HepG2 (cell line): ENCODE data around the gene HCLS1. TPM values are rescaled to one million over a fixed set of nuclear protein-coding genes. Genes with fewer than 3 reads are reported as not detected.
A peak's percentile ranks its signal among the peaks of the same experiment; 100 is the strongest.

ENCODE experiments used
- FLYWCH1 ChIP-seq: sonication (generic); formaldehyde crosslinking; IDR thresholded peaks from 2 replicates; pipeline ENCODE4 v1.8.1; 2023; ENCODE audit warnings: mild to moderate bottlenecking, missing genetic modification reagents
- FOXK1 ChIP-seq: sonication (generic); formaldehyde crosslinking; IDR thresholded peaks from 2 replicates; pipeline ENCODE4 v1.4.0; 2020; ENCODE audit warnings: low read depth, missing genetic modification reagents, borderline replicate concordance
- GABPB1 ChIP-seq: IDR thresholded peaks from 2 replicates; pipeline ENCODE4 v1.6.1; 2016; ENCODE audit warnings: mild to moderate bottlenecking, missing genetic modification reagents, moderate library complexity, missing compliant biosample characterization
- GATAD2A ChIP-seq: IDR thresholded peaks from 2 replicates; pipeline ENCODE4 v1.6.1; 2016
- HDAC1 ChIP-seq: sonication (generic); formaldehyde crosslinking; IDR thresholded peaks from 2 replicates; pipeline ENCODE4 v1.5.1; 2020; ENCODE audit warnings: mild to moderate bottlenecking, missing genetic modification reagents
- NR2C2 ChIP-seq: sonication (generic); formaldehyde crosslinking; IDR thresholded peaks from 2 replicates; pipeline ENCODE4 v1.4.0; 2020; ENCODE audit warnings: missing genetic modification reagents, mild to moderate bottlenecking, moderate library complexity, borderline replicate concordance
- SALL1 ChIP-seq: sonication (generic); formaldehyde crosslinking; IDR thresholded peaks from 2 replicates; pipeline ENCODE4 v1.8.0; 2022; ENCODE audit warnings: mild to moderate bottlenecking, missing genetic modification reagents
- SALL2 ChIP-seq: sonication (generic); formaldehyde crosslinking; IDR thresholded peaks from 2 replicates; pipeline ENCODE4 v1.8.1; 2023; ENCODE audit warnings: mild to moderate bottlenecking, missing genetic modification reagents, inconsistent platforms
- YEATS4 ChIP-seq: sonication (generic); formaldehyde crosslinking; IDR thresholded peaks from 2 replicates; pipeline ENCODE4 v1.4.0; 2020; ENCODE audit warnings: missing genetic modification reagents, borderline replicate concordance
- ZBTB38 ChIP-seq: sonication (generic); formaldehyde crosslinking; IDR thresholded peaks from 2 replicates; pipeline ENCODE4 v1.5.1; 2020; ENCODE audit warnings: mild to moderate bottlenecking, missing genetic modification reagents
- ZNF451 ChIP-seq: sonication (generic); formaldehyde crosslinking; IDR thresholded peaks from 2 replicates; pipeline ENCODE4 v1.5.0; 2020; ENCODE audit warnings: mild to moderate bottlenecking, missing genetic modification reagents
- polyA plus RNA-seq, 8 experiments: library from polyadenylated mRNA; depleted of rRNA in 3 of 8; stranded (reverse) in 7 of 8; unstranded in 1 of 8; fragments of >200 nt; fragmentation: Illumina TruSeq in 4 of 8; extraction: Trizol in 4 of 8; gene quantifications; 2 replicates each; pipeline versions ENCODE4 v1.2.1 to v1.2.3, GENCODE V29; 2011 to 2016; ENCODE audit warnings: low read depth in 4 of 8, missing spikeins in 1 of 8, mixed read lengths in 1 of 8; ENCODE audit not compliant: insufficient read depth in 1 of 8
- total RNA-seq, 5 experiments: library from RNA; depleted of rRNA; stranded (reverse); fragments of >200 nt; fragmentation: Illumina TruSeq; extraction: Trizol; gene quantifications; 2 replicates each; pipeline ENCODE4 v1.2.3, GENCODE V29; 2016; ENCODE audit warnings: low read depth in 1 of 5
- TF ChIP-seq, protein P1 (sequence below): sonication (generic); formaldehyde crosslinking; IDR thresholded peaks from 2 replicates; pipeline ENCODE4 v1.5.0; 2020; ENCODE audit warnings: mild to moderate bottlenecking, missing genetic modification reagents, borderline replicate concordance
- TF ChIP-seq, protein P2 (sequence below): sonication (generic); formaldehyde crosslinking; IDR thresholded peaks from 2 replicates; pipeline ENCODE4 v1.4.0; 2020; ENCODE audit warnings: missing genetic modification reagents
- TF ChIP-seq, protein P3 (sequence below): sonication (generic); formaldehyde crosslinking; IDR thresholded peaks from 2 replicates; pipeline ENCODE4 v1.9.0; 2022; ENCODE audit warnings: missing genetic modification reagents, mild to moderate bottlenecking, borderline replicate concordance
- TF ChIP-seq, protein P4 (sequence below): sonication (generic); formaldehyde crosslinking; IDR thresholded peaks from 2 replicates; pipeline ENCODE4 v1.5.0; 2020; ENCODE audit warnings: missing genetic modification reagents
- TF ChIP-seq, protein P5 (sequence below): sonication (generic); formaldehyde crosslinking; conservative IDR thresholded peaks from 2 replicates; pipeline ENCODE4 v1.4.0; 2020; ENCODE audit warnings: mild to moderate bottlenecking, missing genetic modification reagents, moderate library complexity
- TF ChIP-seq, protein P6 (sequence below): IDR thresholded peaks from 2 replicates; pipeline ENCODE4 v1.6.1; 2018; ENCODE audit warnings: missing genetic modification reagents, mild to moderate bottlenecking, missing compliant biosample characterization

The HCLS1 gene
- total and polyA plus RNA-seq, 2 of the 13 experiments (the other 11 are each of a cell fraction or from before 2014, with no cell fraction given) = not detected

DNA sequence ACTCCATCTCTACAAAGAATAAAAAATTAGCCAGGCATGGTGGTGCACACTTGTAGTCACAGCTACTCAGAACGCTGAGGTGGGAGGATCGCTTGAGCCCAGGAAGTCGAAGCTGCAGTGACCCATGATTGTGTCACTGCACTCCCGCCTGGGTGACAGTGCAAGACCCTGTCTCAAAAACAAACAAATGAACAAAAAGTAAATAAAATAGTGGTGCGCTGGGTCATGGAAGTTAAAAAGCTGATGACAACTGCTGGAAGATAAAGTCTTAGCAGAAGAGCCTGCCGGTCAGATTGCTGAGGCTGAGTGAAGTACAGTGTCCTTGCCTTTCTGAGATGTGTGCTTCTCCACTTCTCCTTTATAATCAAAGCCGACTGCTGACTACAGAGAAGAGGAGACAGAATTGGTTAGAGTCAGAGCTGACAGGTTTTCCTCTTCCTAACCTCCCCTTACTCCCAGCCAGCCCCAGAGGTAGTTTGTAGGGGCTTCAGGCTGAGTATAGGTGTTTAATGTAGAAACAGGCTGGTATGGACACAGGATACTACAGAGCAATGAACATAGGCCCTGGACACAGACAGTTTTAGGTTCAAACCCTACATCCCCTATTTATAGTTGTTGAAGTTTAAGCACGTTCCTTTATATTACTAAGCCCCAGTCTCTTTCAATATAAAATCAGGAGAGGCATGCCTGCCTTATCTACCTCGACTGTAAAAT is 17.9 kb downstream of the HCLS1 start (continued):
- TF ChIP-seq HDAC1 (no peak), YEATS4 (CRISPR knock-in tag) (no peak), ZNF451 (CRISPR knock-in tag) (no peak), FLYWCH1 (no peak), SALL1 (peak; percentile 63), FOXK1 (CRISPR knock-in tag) (0 out of 2 replicates have a peak, but pooled peaks have one; percentile 11), ZBTB38 (CRISPR knock-in tag) (no peak), GATAD2A (CRISPR knock-in tag) (peak; percentile 67), GABPB1 (CRISPR knock-in tag) (peak; percentile 34; the same call in 1 of the 2 replicates), SALL2 (CRISPR knock-in tag) (no peak), NR2C2 (CRISPR knock-in tag) (no peak)
- TF ChIP-seq, protein P1, sequence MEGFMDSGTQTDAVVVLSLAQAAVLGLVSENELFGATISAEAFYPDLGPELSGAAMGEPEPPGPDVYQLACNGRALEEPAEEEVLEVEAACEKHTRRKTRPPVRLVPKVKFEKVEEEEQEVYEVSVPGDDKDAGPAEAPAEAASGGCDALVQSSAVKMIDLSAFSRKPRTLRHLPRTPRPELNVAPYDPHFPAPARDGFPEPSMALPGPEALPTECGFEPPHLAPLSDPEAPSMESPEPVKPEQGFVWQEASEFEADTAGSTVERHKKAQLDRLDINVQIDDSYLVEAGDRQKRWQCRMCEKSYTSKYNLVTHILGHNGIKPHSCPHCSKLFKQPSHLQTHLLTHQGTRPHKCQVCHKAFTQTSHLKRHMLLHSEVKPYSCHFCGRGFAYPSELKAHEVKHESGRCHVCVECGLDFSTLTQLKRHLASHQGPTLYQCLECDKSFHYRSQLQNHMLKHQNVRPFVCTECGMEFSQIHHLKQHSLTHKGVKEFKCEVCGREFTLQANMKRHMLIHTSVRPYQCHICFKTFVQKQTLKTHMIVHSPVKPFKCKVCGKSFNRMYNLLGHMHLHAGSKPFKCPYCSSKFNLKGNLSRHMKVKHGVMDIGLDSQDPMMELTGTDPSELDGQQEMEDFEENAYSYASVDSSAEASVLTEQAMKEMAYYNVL (CRISPR knock-in tag) = no peak
- TF ChIP-seq, protein P2, sequence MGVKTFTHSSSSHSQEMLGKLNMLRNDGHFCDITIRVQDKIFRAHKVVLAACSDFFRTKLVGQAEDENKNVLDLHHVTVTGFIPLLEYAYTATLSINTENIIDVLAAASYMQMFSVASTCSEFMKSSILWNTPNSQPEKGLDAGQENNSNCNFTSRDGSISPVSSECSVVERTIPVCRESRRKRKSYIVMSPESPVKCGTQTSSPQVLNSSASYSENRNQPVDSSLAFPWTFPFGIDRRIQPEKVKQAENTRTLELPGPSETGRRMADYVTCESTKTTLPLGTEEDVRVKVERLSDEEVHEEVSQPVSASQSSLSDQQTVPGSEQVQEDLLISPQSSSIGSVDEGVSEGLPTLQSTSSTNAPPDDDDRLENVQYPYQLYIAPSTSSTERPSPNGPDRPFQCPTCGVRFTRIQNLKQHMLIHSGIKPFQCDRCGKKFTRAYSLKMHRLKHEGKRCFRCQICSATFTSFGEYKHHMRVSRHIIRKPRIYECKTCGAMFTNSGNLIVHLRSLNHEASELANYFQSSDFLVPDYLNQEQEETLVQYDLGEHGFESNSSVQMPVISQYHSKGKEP = no peak
- TF ChIP-seq, protein P3, sequence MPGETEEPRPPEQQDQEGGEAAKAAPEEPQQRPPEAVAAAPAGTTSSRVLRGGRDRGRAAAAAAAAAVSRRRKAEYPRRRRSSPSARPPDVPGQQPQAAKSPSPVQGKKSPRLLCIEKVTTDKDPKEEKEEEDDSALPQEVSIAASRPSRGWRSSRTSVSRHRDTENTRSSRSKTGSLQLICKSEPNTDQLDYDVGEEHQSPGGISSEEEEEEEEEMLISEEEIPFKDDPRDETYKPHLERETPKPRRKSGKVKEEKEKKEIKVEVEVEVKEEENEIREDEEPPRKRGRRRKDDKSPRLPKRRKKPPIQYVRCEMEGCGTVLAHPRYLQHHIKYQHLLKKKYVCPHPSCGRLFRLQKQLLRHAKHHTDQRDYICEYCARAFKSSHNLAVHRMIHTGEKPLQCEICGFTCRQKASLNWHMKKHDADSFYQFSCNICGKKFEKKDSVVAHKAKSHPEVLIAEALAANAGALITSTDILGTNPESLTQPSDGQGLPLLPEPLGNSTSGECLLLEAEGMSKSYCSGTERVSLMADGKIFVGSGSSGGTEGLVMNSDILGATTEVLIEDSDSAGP (CRISPR knock-in tag) = no peak
- TF ChIP-seq, protein P4, sequence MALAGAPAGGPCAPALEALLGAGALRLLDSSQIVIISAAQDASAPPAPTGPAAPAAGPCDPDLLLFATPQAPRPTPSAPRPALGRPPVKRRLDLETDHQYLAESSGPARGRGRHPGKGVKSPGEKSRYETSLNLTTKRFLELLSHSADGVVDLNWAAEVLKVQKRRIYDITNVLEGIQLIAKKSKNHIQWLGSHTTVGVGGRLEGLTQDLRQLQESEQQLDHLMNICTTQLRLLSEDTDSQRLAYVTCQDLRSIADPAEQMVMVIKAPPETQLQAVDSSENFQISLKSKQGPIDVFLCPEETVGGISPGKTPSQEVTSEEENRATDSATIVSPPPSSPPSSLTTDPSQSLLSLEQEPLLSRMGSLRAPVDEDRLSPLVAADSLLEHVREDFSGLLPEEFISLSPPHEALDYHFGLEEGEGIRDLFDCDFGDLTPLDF (CRISPR knock-in tag) = no peak
- TF ChIP-seq, protein P5, sequence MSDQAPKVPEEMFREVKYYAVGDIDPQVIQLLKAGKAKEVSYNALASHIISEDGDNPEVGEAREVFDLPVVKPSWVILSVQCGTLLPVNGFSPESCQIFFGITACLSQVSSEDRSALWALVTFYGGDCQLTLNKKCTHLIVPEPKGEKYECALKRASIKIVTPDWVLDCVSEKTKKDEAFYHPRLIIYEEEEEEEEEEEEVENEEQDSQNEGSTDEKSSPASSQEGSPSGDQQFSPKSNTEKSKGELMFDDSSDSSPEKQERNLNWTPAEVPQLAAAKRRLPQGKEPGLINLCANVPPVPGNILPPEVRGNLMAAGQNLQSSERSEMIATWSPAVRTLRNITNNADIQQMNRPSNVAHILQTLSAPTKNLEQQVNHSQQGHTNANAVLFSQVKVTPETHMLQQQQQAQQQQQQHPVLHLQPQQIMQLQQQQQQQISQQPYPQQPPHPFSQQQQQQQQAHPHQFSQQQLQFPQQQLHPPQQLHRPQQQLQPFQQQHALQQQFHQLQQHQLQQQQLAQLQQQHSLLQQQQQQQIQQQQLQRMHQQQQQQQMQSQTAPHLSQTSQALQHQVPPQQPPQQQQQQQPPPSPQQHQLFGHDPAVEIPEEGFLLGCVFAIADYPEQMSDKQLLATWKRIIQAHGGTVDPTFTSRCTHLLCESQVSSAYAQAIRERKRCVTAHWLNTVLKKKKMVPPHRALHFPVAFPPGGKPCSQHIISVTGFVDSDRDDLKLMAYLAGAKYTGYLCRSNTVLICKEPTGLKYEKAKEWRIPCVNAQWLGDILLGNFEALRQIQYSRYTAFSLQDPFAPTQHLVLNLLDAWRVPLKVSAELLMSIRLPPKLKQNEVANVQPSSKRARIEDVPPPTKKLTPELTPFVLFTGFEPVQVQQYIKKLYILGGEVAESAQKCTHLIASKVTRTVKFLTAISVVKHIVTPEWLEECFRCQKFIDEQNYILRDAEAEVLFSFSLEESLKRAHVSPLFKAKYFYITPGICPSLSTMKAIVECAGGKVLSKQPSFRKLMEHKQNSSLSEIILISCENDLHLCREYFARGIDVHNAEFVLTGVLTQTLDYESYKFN = 0 out of 2 replicates have a peak, but pooled peaks have one; percentile 15
- TF ChIP-seq, protein P6, sequence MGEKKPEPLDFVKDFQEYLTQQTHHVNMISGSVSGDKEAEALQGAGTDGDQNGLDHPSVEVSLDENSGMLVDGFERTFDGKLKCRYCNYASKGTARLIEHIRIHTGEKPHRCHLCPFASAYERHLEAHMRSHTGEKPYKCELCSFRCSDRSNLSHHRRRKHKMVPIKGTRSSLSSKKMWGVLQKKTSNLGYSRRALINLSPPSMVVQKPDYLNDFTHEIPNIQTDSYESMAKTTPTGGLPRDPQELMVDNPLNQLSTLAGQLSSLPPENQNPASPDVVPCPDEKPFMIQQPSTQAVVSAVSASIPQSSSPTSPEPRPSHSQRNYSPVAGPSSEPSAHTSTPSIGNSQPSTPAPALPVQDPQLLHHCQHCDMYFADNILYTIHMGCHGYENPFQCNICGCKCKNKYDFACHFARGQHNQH (CRISPR knock-in tag) = no peak
